Measurements from ENCODE around the gene UFD1.
A peak's percentile ranks its signal among the peaks of the same experiment; 100 is the strongest.

The UFD1 gene

GRCh38 chr22:19401483-19401882 lies 77.5 kb downstream of the UFD1 start:
- Mint-ChIP-seq H3K36me3 (ENCODE audit: low read depth) (peaks cover 50% of the 10 kb centered on the region), H3K27me3 (ENCODE audit: low read depth, poor library complexity) (peaks cover 2% of the 10 kb centered on the region), H3K4me1 (no peaks in the 10 kb centered on the region), H3K4me3 (no peak overlapping the region), H3K27ac (peak overlapping the region; percentile 5), H3K9me3 (no peaks in the 10 kb centered on the region)
- TF ChIP-seq, protein P1, sequence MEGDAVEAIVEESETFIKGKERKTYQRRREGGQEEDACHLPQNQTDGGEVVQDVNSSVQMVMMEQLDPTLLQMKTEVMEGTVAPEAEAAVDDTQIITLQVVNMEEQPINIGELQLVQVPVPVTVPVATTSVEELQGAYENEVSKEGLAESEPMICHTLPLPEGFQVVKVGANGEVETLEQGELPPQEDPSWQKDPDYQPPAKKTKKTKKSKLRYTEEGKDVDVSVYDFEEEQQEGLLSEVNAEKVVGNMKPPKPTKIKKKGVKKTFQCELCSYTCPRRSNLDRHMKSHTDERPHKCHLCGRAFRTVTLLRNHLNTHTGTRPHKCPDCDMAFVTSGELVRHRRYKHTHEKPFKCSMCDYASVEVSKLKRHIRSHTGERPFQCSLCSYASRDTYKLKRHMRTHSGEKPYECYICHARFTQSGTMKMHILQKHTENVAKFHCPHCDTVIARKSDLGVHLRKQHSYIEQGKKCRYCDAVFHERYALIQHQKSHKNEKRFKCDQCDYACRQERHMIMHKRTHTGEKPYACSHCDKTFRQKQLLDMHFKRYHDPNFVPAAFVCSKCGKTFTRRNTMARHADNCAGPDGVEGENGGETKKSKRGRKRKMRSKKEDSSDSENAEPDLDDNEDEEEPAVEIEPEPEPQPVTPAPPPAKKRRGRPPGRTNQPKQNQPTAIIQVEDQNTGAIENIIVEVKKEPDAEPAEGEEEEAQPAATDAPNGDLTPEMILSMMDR (IDR thresholded peaks at IDR 0.05): no peak
- no peak for DNase-seq

DNA sequence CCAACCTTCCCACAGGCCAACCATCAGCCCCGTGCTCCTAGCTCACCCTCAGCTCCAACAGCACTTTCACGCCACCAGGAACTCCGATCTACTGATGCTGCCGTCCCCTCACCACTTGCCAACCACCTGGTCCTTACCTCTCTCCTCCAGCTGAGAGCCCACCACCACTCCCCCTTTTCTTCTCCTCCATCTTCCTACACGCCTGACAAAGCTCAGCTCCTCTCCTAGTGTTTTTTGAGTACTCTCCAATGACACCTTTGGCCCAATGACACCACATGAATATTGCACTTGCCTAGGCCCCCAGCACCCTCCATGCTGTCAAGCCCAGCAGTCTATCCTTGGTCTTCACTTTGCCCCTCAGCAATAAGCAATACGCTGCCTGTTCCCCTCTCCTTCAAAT lies 78.1 kb downstream of the UFD1 start:
- Mint-ChIP-seq H3K27ac (peak overlapping the region; percentile 79), H3K4me3 (no peak overlapping the region), H3K4me1 (no peaks in the 10 kb centered on the region), H3K36me3 (ENCODE audit: low read depth) (peaks cover 45% of the 10 kb centered on the region), H3K27me3 (ENCODE audit: low read depth, poor library complexity) (peaks cover 2% of the 10 kb centered on the region), H3K9me3 (no peaks in the 10 kb centered on the region)
- TF ChIP-seq, protein P1 (IDR thresholded peaks at IDR 0.05): no peak
- DNase-seq: no peak

Measured in nephron progenitor cell (in vitro differentiated cells).